Gastrocnemius medialis (tissue), 4 donors: ENCODE data around the gene SNRNP25. TPM values are rescaled to one million over a fixed set of nuclear protein-coding genes. Genes with fewer than 3 reads are reported as not detected.

Experiments used
- ATAC-seq, 2 donors: fragments of 150-250 bp; one replicate each; pipeline ENCODE4 v1.9.1; 2016
- DNase-seq, 2 donors: peaks; one replicate each; pipeline ENCODE4 v3.0.0-alpha.2; 2019
- H3K27ac ChIP-seq, 4 donors: fragments of 200-600 bp; sonication (generic); 1 replicate in 1 of 4; 2 replicates in 3 of 4; pipeline ENCODE4 v1.5.1; 2016 to 2018; ENCODE audit warnings: mild to moderate bottlenecking in 2 of 4, moderate library complexity in 1 of 4
- H3K27me3 ChIP-seq, 3 donors: fragments of 200-600 bp; sonication (generic) in 2 of 3; 1 replicate in 1 of 3; 2 replicates in 2 of 3; pipeline versions ENCODE4 v1.5.1 to v1.6.0; 2016 to 2019; ENCODE audit warnings: mild to moderate bottlenecking in 1 of 3, moderate library complexity in 1 of 3
- H3K36me3 ChIP-seq, 2 donors: fragments of 200-600 bp; sonication (generic) in 1 of 2; one replicate each; pipeline ENCODE4 v1.5.1; 2017 to 2018
- H3K4me1 ChIP-seq, 2 donors: fragments of 200-600 bp; sonication (generic) in 1 of 2; one replicate each; pipeline ENCODE4 v1.5.1; 2016 to 2017; ENCODE audit warnings: mild to moderate bottlenecking in 2 of 2
- H3K4me3 ChIP-seq, 4 donors: fragments of 200-600 bp; sonication (generic) in 3 of 4; 1 replicate in 1 of 4; 2 replicates in 3 of 4; pipeline ENCODE4 v1.5.1; 2016 to 2019; ENCODE audit warnings: mild to moderate bottlenecking in 2 of 4
- H3K9me3 ChIP-seq, 3 donors: fragments of 200-600 bp; sonication (generic) in 2 of 3; 1 replicate in 1 of 3; 2 replicates in 2 of 3; pipeline ENCODE4 v1.5.1; 2016 to 2019
- POLR2A ChIP-seq, 2 donors: fragments of 450-650 bp; IDR thresholded peaks; one replicate each; pipeline ENCODE4 v1.6.1; 2017; ENCODE audit warnings: antibody characterized with exemption in 2 of 2, mild to moderate bottlenecking in 2 of 2, moderate library complexity in 2 of 2
- in situ Hi-C, 4 donors: fragments of 200-750 bp; cut with MboI; loops; one replicate each; pipeline versions ENCODE4 v1.15.0 to v1.8.0; 2017; ENCODE audit warnings: low sequenced_read_pairs in 4 of 4
- intact Hi-C: fragments of 100-400 bp; cut with DNase I; formaldehyde crosslinking; loops from one replicate; pipeline ENCODE4 v1.15.1; 2023; ENCODE audit warnings: low total_unique reads
- microRNA-seq, 2 donors: library from miRNA; unstranded; fragments of <30 nt; microRNA quantifications; one replicate each; pipeline ENCODE4, GENCODE V29; 2016; ENCODE audit warnings: borderline replicate concordance in 2 of 2
- total RNA-seq, 4 donors: library from RNA; depleted of rRNA; stranded (reverse); fragments of >200 nt; gene quantifications; one replicate each; pipeline versions ENCODE4 v1.1.0 to v1.2.3, GENCODE V29; 2016
- TF ChIP-seq, protein P1 (sequence below), 5 experiments: fragments of 450-650 bp in 3 of 5; fragments of 200-600 bp in 2 of 5; sonication (generic) in 2 of 5; IDR thresholded peaks in 4 of 5; conservative IDR thresholded peaks in 1 of 5; 1 replicate in 4 of 5; 2 replicates in 1 of 5; pipeline ENCODE4 v1.5.1; 2016 to 2019; ENCODE audit warnings: antibody characterized with exemption in 5 of 5, mild to moderate bottlenecking in 3 of 5, moderate library complexity in 3 of 5

The SNRNP25 gene
- total RNA-seq, 4 donors from 2014 or later, result 42.8 to 77.6 (median 69.7) TPM

DNA sequence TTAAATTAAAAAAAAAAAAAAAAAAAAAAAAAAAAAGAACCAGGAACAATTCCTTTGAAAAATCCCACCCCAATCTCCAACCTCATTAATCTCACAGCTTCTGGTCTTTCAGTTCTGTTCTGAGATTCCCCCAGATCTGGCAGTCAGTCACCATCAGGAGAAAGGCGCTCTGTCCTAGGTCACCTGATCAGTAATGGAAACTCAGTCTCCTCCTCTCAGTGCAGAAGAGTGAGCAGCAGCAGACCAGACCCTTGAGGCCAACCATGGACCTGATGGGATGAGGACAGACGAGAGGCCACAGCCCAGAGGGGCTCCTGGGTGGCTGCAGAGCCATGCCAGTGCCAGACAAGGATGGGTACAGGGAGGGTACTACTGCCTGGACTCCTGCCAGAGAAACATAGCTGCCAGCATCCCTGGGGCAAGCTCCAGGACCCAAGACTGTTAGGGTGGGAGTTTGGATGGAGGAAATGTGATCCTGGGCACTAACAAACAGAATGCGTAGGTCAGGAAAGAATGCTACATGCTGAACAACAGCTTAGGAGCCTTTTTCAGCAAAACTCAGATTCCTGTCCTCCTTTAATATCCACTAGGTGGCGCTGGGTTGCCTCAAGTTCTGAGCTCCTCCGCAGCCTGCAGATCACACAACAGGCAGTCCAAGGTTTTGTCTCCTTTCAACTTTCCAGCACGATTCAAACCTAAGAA is 53.1 kb downstream of the SNRNP25 start:
- intact Hi-C loops, result loop anchor here (2.0 to 5.0 kb wide), 2 partner anchors 74 to 246 kb away; partner anchors contain the start of genes AXIN1 and HBQ1

More for the DNA sequence above, 53.1 kb downstream of the SNRNP25 start:
- no peaks in the 10 kb centered on the region for H3K27me3 ChIP-seq
- peaks cover 0 to 31% of the 10 kb centered on the region in 2 donors for H3K36me3 ChIP-seq
- H3K27ac ChIP-seq, result no peak overlapping the region
- DNase-seq, result peak; percentile 49
- in situ Hi-C loops, result loop anchor here in 2 of 4 donors (5.0 kb wide), 1 partner anchor 76 kb away; the partner anchor contains the start of gene HBQ1 (in 2 of the 2)
- ATAC-seq, result peak in 1 of 2 donors; percentile 11
- H3K4me1 ChIP-seq, result peaks cover 30 to 32% of the 10 kb centered on the region in 2 donors
- TF ChIP-seq POLR2A (IDR thresholded peaks at IDR 0.05), result no peak
- TF ChIP-seq, protein P1, sequence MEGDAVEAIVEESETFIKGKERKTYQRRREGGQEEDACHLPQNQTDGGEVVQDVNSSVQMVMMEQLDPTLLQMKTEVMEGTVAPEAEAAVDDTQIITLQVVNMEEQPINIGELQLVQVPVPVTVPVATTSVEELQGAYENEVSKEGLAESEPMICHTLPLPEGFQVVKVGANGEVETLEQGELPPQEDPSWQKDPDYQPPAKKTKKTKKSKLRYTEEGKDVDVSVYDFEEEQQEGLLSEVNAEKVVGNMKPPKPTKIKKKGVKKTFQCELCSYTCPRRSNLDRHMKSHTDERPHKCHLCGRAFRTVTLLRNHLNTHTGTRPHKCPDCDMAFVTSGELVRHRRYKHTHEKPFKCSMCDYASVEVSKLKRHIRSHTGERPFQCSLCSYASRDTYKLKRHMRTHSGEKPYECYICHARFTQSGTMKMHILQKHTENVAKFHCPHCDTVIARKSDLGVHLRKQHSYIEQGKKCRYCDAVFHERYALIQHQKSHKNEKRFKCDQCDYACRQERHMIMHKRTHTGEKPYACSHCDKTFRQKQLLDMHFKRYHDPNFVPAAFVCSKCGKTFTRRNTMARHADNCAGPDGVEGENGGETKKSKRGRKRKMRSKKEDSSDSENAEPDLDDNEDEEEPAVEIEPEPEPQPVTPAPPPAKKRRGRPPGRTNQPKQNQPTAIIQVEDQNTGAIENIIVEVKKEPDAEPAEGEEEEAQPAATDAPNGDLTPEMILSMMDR (IDR thresholded peaks at IDR 0.05 in 4 of 5, conservative IDR thresholded peaks at IDR 0.05 in 1 of 5), result peak; percentile 70 to 88 (median 81)
- no peak overlapping the region for H3K4me3 ChIP-seq
- H3K9me3 ChIP-seq, result no peaks in the 10 kb centered on the region

Small RNA genes lying within 50 kb of the gene (microRNA-seq; reads per million reads assigned to microRNA genes)
- 0 reads per million in 2 donors for gene MIR6859-4

Other genes starting within 250 kb of the SNRNP25 start
- gene POLR3K, start 220 bp upstream of the SNRNP25 start, total RNA-seq, result 1 to 10 TPM; 2.2 to 3.7 (median 2.9) TPM
- gene RHBDF1, start 18.8 kb downstream of the SNRNP25 start, total RNA-seq, result 10 to 100 TPM in 1 of 4 donors, 1 to 10 TPM in 3; 5.6 to 22.6 (median 9.1) TPM
- gene MPG, start 24.4 kb downstream of the SNRNP25 start, total RNA-seq, result 100 to 1,000 TPM in 1 of 4 donors, 10 to 100 TPM in 3; 75.0 to 124 (median 83.0) TPM
- 10 to 100 TPM; 12.4 to 24.1 (median 19.4) TPM for gene NPRL3, start 84.8 kb downstream of the SNRNP25 start, total RNA-seq
- not detected for gene HBZ, start 98.8 kb downstream of the SNRNP25 start, total RNA-seq
- gene HBM, start 112.2 kb downstream of the SNRNP25 start, total RNA-seq, result not detected
- 100 to 1,000 TPM in 2 of 4 donors, 10 to 100 TPM in 1, 1 to 10 TPM in 1; 2.5 to 258 (median 108) TPM for gene HBA2, start 119.0 kb downstream of the SNRNP25 start, total RNA-seq
- gene HBA1, start 122.9 kb downstream of the SNRNP25 start, total RNA-seq, result 100 to 1,000 TPM in 1 of 4 donors, 10 to 100 TPM in 2, not detected in 1; 12.3 to 172 (median 49.7) TPM
- not detected for gene HBQ1, start 126.6 kb downstream of the SNRNP25 start, total RNA-seq
- gene LUC7L, start 175.6 kb downstream of the SNRNP25 start, total RNA-seq, result 10 to 100 TPM; 18.4 to 53.5 (median 31.1) TPM
- gene FAM234A, start 181.0 kb downstream of the SNRNP25 start, total RNA-seq, result 100 to 1,000 TPM in 3 of 4 donors, 10 to 100 TPM in 1; 85.2 to 288 (median 251) TPM
- gene RGS11, start 222.1 kb downstream of the SNRNP25 start, total RNA-seq, result 1 to 10 TPM; 1.2 to 2.2 (median 1.6) TPM
- 1 to 10 TPM in 3 of 4 donors, not detected in 1; 1.4 to 3.5 (median 1.8) TPM for gene ARHGDIG, start 226.8 kb downstream of the SNRNP25 start, total RNA-seq
- gene PDIA2, start 229.3 kb downstream of the SNRNP25 start, total RNA-seq, result 1 to 10 TPM in 1 of 4 donors, not detected in 3; 2.2 TPM